ENCODE results near the gene PCDH8.

PCDH8 gene

GRCh38 chr13:52811841-52812240 is 36.6 kb downstream of the PCDH8 start:
- DNase-seq, result no peak

GRCh38 chr13:52810526-52810925 is 37.9 kb downstream of the PCDH8 start:
- no peak for DNase-seq

- no peak for DNase-seq
Observed at GRCh38 chr13:52810011-52810410, 38.4 kb downstream of the PCDH8 start.

- peak; percentile 91 for DNase-seq
Observed at GRCh38 chr13:52809310-52809769, 39.1 kb downstream of the PCDH8 start.

GRCh38 chr13:52808842-52809219 is 39.6 kb downstream of the PCDH8 start:
- DNase-seq, result no peak

GRCh38 chr13:52806029-52806428 is 42.4 kb downstream of the PCDH8 start:
- DNase-seq, result no peak

- no peak for DNase-seq
Observed at GRCh38 chr13:52804202-52804641, 44.2 kb downstream of the PCDH8 start.

- DNase-seq, result no peak
Observed at GRCh38 chr13:52800856-52801255, 47.6 kb downstream of the PCDH8 start.

GRCh38 chr13:52798770-52799430 is 49.5 kb downstream of the PCDH8 start:
- no peak for DNase-seq

GRCh38 chr13:52797176-52797575 is 51.3 kb downstream of the PCDH8 start:
- no peak for DNase-seq

- no peak for DNase-seq
Observed at GRCh38 chr13:52794589-52794988, 53.9 kb downstream of the PCDH8 start.

- DNase-seq, result no peak
Observed at GRCh38 chr13:52793515-52794061, 54.9 kb downstream of the PCDH8 start.

Data from hematopoietic multipotent progenitor cell treated with erythropoietin and hydrocortisone succinate and interleukin-3 and kit ligand, for 6 days (in vitro differentiated cells).